ENCODE results near the gene XIST.
A peak's percentile ranks its signal among the peaks of the same experiment; 100 is the strongest.
"Not testable (repeated sequence)": the region's sequence is repeated elsewhere in the genome, so short reads cannot be mapped to it uniquely, and the experiment has no call there.

Gene XIST

GRCh38 chrX:73819864-73820558, 32.5 kb downstream of the XIST start:
- peaks cover 45 to 61% of the 10 kb centered on the region in 2 experiments for H3K36me3 ChIP-seq (ENCODE audit: control insufficient read depth in 2 of 2, insufficient read depth in 1 of 2, low read length in 2 of 2)
- ChIA-PET CTCF (interaction anchor here (0.6 to 0.7 kb wide), 3 partner anchors 47 to 732 kb away, joined by 3 read pairs; no protein-coding TSS in a partner anchor), POLR2A (interaction anchor here (0.8 to 1.4 kb wide), 4 partner anchors 11 to 31 kb away, joined by 3 to 8 read pairs (median 3); no protein-coding TSS in a partner anchor)
- peaks cover 56% of the 10 kb centered on the region for H3K4me1 ChIP-seq (ENCODE audit: control insufficient read depth, insufficient read depth, low read length)
- peak overlapping the region; percentile 69 for H3K27ac ChIP-seq (ENCODE audit: extremely low read depth, low read depth, low read length)
- H3K4me3 ChIP-seq (ENCODE audit: low read depth, low read length); H3K9me3 ChIP-seq (ENCODE audit: control insufficient read depth, insufficient read depth, low read depth, low read length): not testable (repeated sequence)
- TF ChIP-seq ZEB2 (tag by site-specific recombination; IDR thresholded peaks at IDR 0.05) (peak; percentile 82), ZNF501 (tag by site-specific recombination; IDR thresholded peaks at IDR 0.05) (peak; percentile 35; the same call in 1 of the 2 replicates), ZNF600 (tag by site-specific recombination; IDR thresholded peaks at IDR 0.05) (peak; percentile 33; the same call in 1 of the 2 replicates), PATZ1 (tag by site-specific recombination; IDR thresholded peaks at IDR 0.05) (peak; percentile 10), ZBTB17 (tag by site-specific recombination; IDR thresholded peaks at IDR 0.05) (peak; percentile 47; the same call in 1 of the 2 replicates), IKZF3 (tag by site-specific recombination; IDR thresholded peaks at IDR 0.05) (peak; percentile 89), OVOL3 (tag by site-specific recombination; IDR thresholded peaks at IDR 0.05) (peak; percentile 56; the same call in 1 of the 2 replicates), ZNF391 (tag by site-specific recombination; IDR thresholded peaks at IDR 0.05; ENCODE audit: borderline replicate concordance, low read depth) (0 out of 2 replicates have a peak, but pooled peaks have one; percentile 4), OSR2 (tag by site-specific recombination; IDR thresholded peaks at IDR 0.05) (peak; percentile 82), ZBTB1 (tag by site-specific recombination; IDR thresholded peaks at IDR 0.05) (0 out of 2 replicates have a peak, but pooled peaks have one; percentile 24), ZNF10 (tag by site-specific recombination; IDR thresholded peaks at IDR 0.05) (peak; percentile 100), ZNF610 (tag by site-specific recombination; IDR thresholded peaks at IDR 0.05; ENCODE audit: borderline replicate concordance) (peak; percentile 14; the same call in 1 of the 2 replicates), ZNF549 (tag by site-specific recombination; IDR thresholded peaks at IDR 0.05) (peak; percentile 39; the same call in 1 of the 2 replicates), ZNF121 (tag by site-specific recombination; IDR thresholded peaks at IDR 0.05) (peak; percentile 75), ZFP69B (tag by site-specific recombination; IDR thresholded peaks at IDR 0.05) (peak; percentile 46; the same call in 1 of the 2 replicates), TRIM28 (IDR thresholded peaks at IDR 0.05; ENCODE audit: borderline replicate concordance, low read length) (peak; percentile 60; the same call in 1 of the 2 replicates), ZNF18 (tag by site-specific recombination; IDR thresholded peaks at IDR 0.05) (0 out of 2 replicates have a peak, but pooled peaks have one; percentile 21), ZNF239 (tag by site-specific recombination; IDR thresholded peaks at IDR 0.05) (peak; percentile 15; the same call in 1 of the 2 replicates), BCL11A (tag by site-specific recombination; IDR thresholded peaks at IDR 0.05; ENCODE audit: low read depth) (peak; percentile 85), HIC1 (tag by site-specific recombination; IDR thresholded peaks at IDR 0.05) (peak; percentile 99)
- TF ChIP-seq, protein P1, sequence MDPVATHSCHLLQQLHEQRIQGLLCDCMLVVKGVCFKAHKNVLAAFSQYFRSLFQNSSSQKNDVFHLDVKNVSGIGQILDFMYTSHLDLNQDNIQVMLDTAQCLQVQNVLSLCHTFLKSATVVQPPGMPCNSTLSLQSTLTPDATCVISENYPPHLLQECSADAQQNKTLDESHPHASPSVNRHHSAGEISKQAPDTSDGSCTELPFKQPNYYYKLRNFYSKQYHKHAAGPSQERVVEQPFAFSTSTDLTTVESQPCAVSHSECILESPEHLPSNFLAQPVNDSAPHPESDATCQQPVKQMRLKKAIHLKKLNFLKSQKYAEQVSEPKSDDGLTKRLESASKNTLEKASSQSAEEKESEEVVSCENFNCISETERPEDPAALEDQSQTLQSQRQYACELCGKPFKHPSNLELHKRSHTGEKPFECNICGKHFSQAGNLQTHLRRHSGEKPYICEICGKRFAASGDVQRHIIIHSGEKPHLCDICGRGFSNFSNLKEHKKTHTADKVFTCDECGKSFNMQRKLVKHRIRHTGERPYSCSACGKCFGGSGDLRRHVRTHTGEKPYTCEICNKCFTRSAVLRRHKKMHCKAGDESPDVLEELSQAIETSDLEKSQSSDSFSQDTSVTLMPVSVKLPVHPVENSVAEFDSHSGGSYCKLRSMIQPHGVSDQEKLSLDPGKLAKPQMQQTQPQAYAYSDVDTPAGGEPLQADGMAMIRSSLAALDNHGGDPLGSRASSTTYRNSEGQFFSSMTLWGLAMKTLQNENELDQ (tag by site-specific recombination; IDR thresholded peaks at IDR 0.05; ENCODE audit: low read depth), result 0 out of 2 replicates have a peak, but pooled peaks have one; percentile 32
- TF ChIP-seq, protein P2, sequence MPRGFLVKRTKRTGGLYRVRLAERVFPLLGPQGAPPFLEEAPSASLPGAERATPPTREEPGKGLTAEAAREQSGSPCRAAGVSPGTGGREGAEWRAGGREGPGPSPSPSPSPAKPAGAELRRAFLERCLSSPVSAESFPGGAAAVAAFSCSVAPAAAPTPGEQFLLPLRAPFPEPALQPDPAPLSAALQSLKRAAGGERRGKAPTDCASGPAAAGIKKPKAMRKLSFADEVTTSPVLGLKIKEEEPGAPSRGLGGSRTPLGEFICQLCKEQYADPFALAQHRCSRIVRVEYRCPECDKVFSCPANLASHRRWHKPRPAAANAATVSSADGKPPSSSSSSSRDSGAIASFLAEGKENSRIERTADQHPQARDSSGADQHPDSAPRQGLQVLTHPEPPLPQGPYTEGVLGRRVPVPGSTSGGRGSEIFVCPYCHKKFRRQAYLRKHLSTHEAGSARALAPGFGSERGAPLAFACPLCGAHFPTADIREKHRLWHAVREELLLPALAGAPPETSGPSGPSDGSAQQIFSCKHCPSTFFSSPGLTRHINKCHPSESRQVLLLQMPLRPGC (tag by site-specific recombination; IDR thresholded peaks at IDR 0.05), result peak; percentile 76
- TF ChIP-seq, protein P3, sequence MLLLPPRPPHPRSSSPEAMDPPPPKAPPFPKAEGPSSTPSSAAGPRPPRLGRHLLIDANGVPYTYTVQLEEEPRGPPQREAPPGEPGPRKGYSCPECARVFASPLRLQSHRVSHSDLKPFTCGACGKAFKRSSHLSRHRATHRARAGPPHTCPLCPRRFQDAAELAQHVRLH (tag by site-specific recombination; IDR thresholded peaks at IDR 0.05), result 0 out of 2 replicates have a peak, but pooled peaks have one; percentile 12
- TF ChIP-seq, protein P4, sequence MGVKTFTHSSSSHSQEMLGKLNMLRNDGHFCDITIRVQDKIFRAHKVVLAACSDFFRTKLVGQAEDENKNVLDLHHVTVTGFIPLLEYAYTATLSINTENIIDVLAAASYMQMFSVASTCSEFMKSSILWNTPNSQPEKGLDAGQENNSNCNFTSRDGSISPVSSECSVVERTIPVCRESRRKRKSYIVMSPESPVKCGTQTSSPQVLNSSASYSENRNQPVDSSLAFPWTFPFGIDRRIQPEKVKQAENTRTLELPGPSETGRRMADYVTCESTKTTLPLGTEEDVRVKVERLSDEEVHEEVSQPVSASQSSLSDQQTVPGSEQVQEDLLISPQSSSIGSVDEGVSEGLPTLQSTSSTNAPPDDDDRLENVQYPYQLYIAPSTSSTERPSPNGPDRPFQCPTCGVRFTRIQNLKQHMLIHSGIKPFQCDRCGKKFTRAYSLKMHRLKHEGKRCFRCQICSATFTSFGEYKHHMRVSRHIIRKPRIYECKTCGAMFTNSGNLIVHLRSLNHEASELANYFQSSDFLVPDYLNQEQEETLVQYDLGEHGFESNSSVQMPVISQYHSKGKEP (tag by site-specific recombination; IDR thresholded peaks at IDR 0.05), result 0 out of 2 replicates have a peak, but pooled peaks have one; percentile 7
